IPS DF 6.9 (cell line): ENCODE data around the gene ZNF500.
A peak's percentile ranks its signal among the peaks of the same experiment; 100 is the strongest.
"Not testable (repeated sequence)": the region's sequence is repeated elsewhere in the genome, so short reads cannot be mapped to it uniquely, and the experiment has no call there.

Experiments
- DNase-seq: peaks from one replicate; pipeline ENCODE4 v3.0.0-alpha.2; 2013; ENCODE audit warnings: low read depth, low spot score
- H3K27ac ChIP-seq: one replicate; pipeline ENCODE4 v1.5.1; 2013; ENCODE audit warnings: low read length, control low read depth
- H3K27me3 ChIP-seq: 2 replicates; pipeline ENCODE4 v1.6.1; 2013; ENCODE audit warnings: mild to moderate bottlenecking, low read length; ENCODE audit not compliant: control insufficient read depth, insufficient read depth
- H3K36me3 ChIP-seq: 2 replicates; pipeline ENCODE4 v1.6.1; 2013; ENCODE audit warnings: low read length; ENCODE audit not compliant: control insufficient read depth, insufficient read depth
- H3K4me1 ChIP-seq: 2 replicates; pipeline ENCODE4 v1.6.1; 2013; ENCODE audit warnings: low read length; ENCODE audit not compliant: control insufficient read depth, insufficient read depth
- H3K4me3 ChIP-seq: 2 replicates; pipeline ENCODE4 v1.5.1; 2013; ENCODE audit warnings: mild to moderate bottlenecking, low read length
- H3K9me3 ChIP-seq: 2 replicates; pipeline ENCODE4 v1.6.1; 2013; ENCODE audit warnings: low read length, inconsistent platforms; ENCODE audit not compliant: control insufficient read depth, insufficient read depth
- WGBS: extraction: QIAGEN DNeasy Blood & Tissue Kit; methylation state at CpG from one replicate; pipeline ENCODE4 v1.1.7; 2013; ENCODE audit warnings: mixed read lengths, missing lambda C conversion rate; ENCODE audit not compliant: insufficient read length, insufficient coverage; 5-methylcytosine and 5-hydroxymethylcytosine counted together

ZNF500 gene

GRCh38 chr16:4744555-4745273, 22.2 kb downstream of the ZNF500 start:
- Histone ChIP-seq H3K4me3 (no peak overlapping the region), H3K9me3 (no peaks in the 10 kb centered on the region), H3K4me1 (no peaks in the 10 kb centered on the region; the same call in 1 of the 2 replicates), H3K27me3 (no peaks in the 10 kb centered on the region), H3K36me3 (no peaks in the 10 kb centered on the region), H3K27ac (no peak overlapping the region)
- no peak for DNase-seq
- WGBS = no CpG with 5 or more reads among the region's 13 CpGs

GRCh38 chr16:4743226-4743878, 23.6 kb downstream of the ZNF500 start:
- WGBS = no CpG with 5 or more reads among the region's 14 CpGs
- Histone ChIP-seq H3K9me3 (no peaks in the 10 kb centered on the region), H3K4me1 (no peaks in the 10 kb centered on the region; the same call in 1 of the 2 replicates), H3K27ac (no peak overlapping the region), H3K27me3 (no peaks in the 10 kb centered on the region), H3K36me3 (no peaks in the 10 kb centered on the region), H3K4me3 (no peak overlapping the region)
- DNase-seq = no peak

- not testable (repeated sequence) for DNase-seq, H3K9me3 ChIP-seq, H3K27me3 ChIP-seq, H3K36me3 ChIP-seq, H3K27ac ChIP-seq, H3K4me3 ChIP-seq, H3K4me1 ChIP-seq
- no CpG with 5 or more reads among the region's 5 CpGs for WGBS
Observed at GRCh38 chr16:4738370-4738769, 28.6 kb downstream of the ZNF500 start.

GRCh38 chr16:4737545-4737944, 29.4 kb downstream of the ZNF500 start:
- WGBS = no CpG with 5 or more reads among the region's 15 CpGs
- no peak overlapping the region for H3K27ac ChIP-seq
- H3K9me3 ChIP-seq = no peaks in the 10 kb centered on the region
- no peak for DNase-seq
- no peak overlapping the region for H3K4me3 ChIP-seq
- no peaks in the 10 kb centered on the region for H3K36me3 ChIP-seq
- no peaks in the 10 kb centered on the region for H3K27me3 ChIP-seq
- H3K4me1 ChIP-seq = no peaks in the 10 kb centered on the region

GRCh38 chr16:4736546-4736945, 30.4 kb downstream of the ZNF500 start:
- Histone ChIP-seq H3K4me1 (no peaks in the 10 kb centered on the region), H3K27ac (no peak overlapping the region), H3K4me3 (no peak overlapping the region), H3K36me3 (no peaks in the 10 kb centered on the region), H3K27me3 (no peaks in the 10 kb centered on the region), H3K9me3 (no peaks in the 10 kb centered on the region)
- WGBS = no CpG with 5 or more reads among the region's 4 CpGs
- DNase-seq = no peak

GRCh38 chr16:4734730-4735535, 32.0 kb downstream of the ZNF500 start:
- Histone ChIP-seq H3K4me3 (peak overlapping the region; percentile 98; the same call in 1 of the 2 replicates), H3K27ac (no peak overlapping the region), H3K4me1 (no peaks in the 10 kb centered on the region), H3K9me3 (no peaks in the 10 kb centered on the region), H3K36me3 (no peaks in the 10 kb centered on the region), H3K27me3 (no peaks in the 10 kb centered on the region)
- no CpG with 5 or more reads among the region's 38 CpGs for WGBS
- DNase-seq = no peak

- no peak within 1 kb of the TSS for H3K27ac ChIP-seq
- H3K4me1 ChIP-seq = no peaks in the 10 kb centered on the region
- DNase-seq = peak; percentile 90
- no CpG with 5 or more reads among the region's 70 CpGs for WGBS
- no peaks in the 10 kb centered on the region for H3K27me3 ChIP-seq
- peak within 1 kb of the TSS; percentile 98 for H3K4me3 ChIP-seq
- no peaks in the 10 kb centered on the region for H3K9me3 ChIP-seq
- H3K36me3 ChIP-seq = no peaks in the 10 kb centered on the region
Observed at GRCh38 chr16:4734063-4734729, 32.8 kb downstream of the ZNF500 start, which contains the start of the genes ANKS3 and DNAAF8. TSS of gene ANKS3 (minus strand) at chr16:4734271. CDS start at chr16:4730149, 4,122 bp downstream. TSS of gene DNAAF8 (plus strand) at chr16:4734537. CDS start at chr16:4736515, 1,978 bp downstream.

- DNase-seq = no peak
- Histone ChIP-seq H3K4me3 (peak overlapping the region; percentile 98), H3K27me3 (no peaks in the 10 kb centered on the region), H3K27ac (no peak overlapping the region), H3K4me1 (no peaks in the 10 kb centered on the region), H3K36me3 (peaks cover 1% of the 10 kb centered on the region; the same call in 1 of the 2 replicates), H3K9me3 (no peaks in the 10 kb centered on the region)
- no CpG with 5 or more reads among the region's 19 CpGs for WGBS
Observed at GRCh38 chr16:4733747-4734062, 33.3 kb downstream of the ZNF500 start.

- peak overlapping the region; percentile 98; the same call in 1 of the 2 replicates for H3K4me3 ChIP-seq
- no peaks in the 10 kb centered on the region for H3K27me3 ChIP-seq
- H3K9me3 ChIP-seq = no peaks in the 10 kb centered on the region
- peaks cover 5% of the 10 kb centered on the region; the same call in 1 of the 2 replicates for H3K36me3 ChIP-seq
- H3K4me1 ChIP-seq = no peaks in the 10 kb centered on the region
- WGBS = no CpG with 5 or more reads among the region's 17 CpGs
- no peak overlapping the region for H3K27ac ChIP-seq
- DNase-seq = no peak
Observed at GRCh38 chr16:4733211-4733742, 33.7 kb downstream of the ZNF500 start.

GRCh38 chr16:4729876-4730275, 37.1 kb downstream of the ZNF500 start:
- no peaks in the 10 kb centered on the region for H3K27me3 ChIP-seq
- peaks cover 20% of the 10 kb centered on the region for H3K36me3 ChIP-seq
- no peaks in the 10 kb centered on the region for H3K9me3 ChIP-seq
- no peaks in the 10 kb centered on the region for H3K4me1 ChIP-seq
- H3K4me3 ChIP-seq = no peak overlapping the region
- no peak for DNase-seq
- no CpG with 5 or more reads among the region's 15 CpGs for WGBS
- H3K27ac ChIP-seq = no peak overlapping the region
